GM23248 (cell line): Measurements from ENCODE around the gene CASTOR2.
"Not testable (repeated sequence)": the region's sequence is repeated elsewhere in the genome, so short reads cannot be mapped to it uniquely, and the experiment has no call there.

Source experiments
- EZH2 ChIP-seq: fragments of 200-600 bp; sonication (generic); IDR thresholded peaks from 2 replicates; pipeline ENCODE4 v1.6.1; 2018; ENCODE audit warnings: antibody characterized with exemption, mild to moderate bottlenecking; ENCODE audit not compliant: insufficient read depth, poor library complexity, severe bottlenecking
- EZH2phosphoT487 ChIP-seq: fragments of 200-600 bp; sonication (generic); IDR thresholded peaks from 2 replicates; pipeline ENCODE4 v1.6.1; 2018; ENCODE audit warnings: antibody characterized with exemption, moderate library complexity, mild to moderate bottlenecking, low read depth; ENCODE audit not compliant: insufficient read depth

DNA sequence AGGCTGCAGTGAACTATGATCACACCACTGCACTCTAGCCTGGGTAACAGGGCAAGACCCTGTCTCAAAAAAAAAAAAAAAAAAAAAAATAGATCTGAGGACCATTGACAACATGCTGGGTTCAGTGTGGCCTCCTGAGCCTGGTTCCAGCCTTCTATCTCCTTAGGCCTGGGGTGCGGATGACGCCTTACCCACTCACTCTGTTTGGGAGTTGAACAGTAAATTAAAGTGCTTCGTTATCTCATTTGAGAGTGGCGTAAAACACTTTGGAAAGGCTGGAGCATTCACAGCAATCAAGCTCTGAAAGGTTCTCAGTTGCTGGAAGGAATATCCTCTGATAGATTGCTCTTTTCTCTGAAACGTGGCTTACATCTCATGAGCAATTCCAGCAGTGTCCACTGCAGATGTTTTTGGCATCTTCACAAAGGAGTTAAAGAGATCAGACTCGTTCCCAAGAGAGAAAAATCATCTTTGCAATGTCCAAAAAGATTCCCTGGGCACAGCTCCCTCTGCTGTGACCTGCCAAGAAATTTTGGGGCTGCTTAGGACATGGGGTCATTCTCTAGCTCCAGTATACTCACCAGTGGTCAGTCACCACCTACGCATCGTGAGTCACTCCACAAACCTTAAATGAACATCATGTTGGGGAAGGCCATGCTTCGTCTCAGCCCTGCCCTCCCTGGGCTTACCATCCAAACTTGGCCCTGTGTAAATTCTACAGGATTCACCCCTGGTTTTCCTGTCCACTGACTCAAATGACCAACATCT, 23.0 kb upstream of the CASTOR2 start:
- TF ChIP-seq EZH2, EZH2phosphoT487: not testable (repeated sequence)
